ENCODE results near the gene SLC44A2.

Gene SLC44A2

DNA sequence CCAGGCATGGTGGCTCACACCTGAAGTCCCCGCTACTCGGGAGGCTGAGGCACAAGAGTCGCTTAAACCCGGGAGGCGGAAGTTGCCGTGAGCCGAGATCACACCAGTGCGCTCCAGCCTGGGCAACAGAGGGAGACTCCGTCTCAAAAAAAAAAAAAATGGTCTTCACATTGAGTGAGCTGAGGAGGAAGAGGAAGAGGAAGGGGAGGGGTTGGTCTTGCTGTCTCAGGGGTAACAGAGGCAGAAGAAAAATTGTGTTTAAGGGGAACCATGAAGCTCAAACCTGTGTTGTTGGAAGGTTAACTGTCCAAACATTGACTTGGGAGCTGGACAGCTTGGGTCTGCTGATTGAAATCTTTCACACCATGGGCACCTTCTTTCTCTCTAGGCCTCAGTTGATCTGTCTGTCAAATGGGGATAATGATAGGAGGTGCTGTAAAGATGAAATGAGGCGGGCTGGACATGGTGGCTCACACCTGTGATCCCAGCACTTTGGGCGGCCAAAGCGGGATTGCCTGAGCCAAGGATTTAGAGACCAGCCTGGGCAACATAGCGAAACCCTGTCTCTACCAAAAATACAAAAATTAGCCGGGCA lies 9.8 kb upstream of the SLC44A2 start:
- DNase-seq = no peak

DNA sequence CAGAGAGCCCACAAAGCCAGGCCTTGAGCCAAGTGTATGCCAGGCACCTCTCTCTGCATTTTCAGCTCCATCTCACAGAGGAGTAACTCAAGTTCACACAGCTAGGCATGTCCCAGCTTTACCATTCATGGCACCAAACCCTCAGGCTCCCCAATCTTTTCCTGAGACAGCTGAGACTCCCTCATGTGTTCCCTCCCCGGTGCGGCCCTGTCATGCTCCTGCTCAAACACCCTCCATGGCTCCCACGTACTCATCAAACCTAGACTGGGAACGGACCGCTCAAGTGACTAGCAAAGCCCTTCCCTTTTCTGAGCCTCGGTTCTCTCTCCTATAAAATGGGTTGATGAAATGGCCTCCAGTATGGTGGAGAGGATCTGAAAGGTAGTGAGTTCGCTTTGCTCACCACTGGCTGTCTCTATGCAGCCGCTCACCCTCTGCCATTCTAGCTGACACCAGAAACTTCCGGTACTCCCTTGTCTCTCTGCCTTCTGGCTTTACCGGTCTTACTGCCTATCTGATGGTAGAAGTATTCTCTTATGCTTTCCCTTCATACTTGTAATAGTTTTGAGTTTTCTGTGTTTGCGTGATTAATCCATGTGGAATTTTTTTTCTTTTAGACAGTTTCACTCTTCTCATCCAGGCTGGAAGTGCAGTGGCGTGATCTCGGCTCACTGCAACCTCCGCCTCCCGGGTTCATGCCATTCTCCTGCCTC lies 7.8 kb upstream of the SLC44A2 start:
- DNase-seq = no peak

DNA sequence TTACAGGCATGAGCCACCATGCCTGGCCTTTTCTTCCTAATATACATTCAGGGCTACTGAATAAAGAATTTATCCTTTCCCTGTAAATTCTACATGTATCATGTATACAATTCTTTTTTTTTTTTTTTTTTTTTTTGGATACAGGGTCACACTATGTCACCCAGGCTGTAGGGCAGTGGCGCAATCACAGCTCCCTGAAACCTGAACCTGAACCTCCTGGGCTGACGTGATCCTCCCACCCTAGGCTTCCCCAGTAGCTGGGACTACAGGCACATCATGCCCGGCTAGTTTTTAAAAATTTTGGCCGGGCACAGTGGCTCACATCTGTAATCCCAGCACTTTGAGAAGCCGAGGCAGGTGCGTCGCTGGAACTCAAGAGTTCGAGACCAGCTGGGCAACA lies 6.5 kb upstream of the SLC44A2 start:
- DNase-seq = no peak

DNA sequence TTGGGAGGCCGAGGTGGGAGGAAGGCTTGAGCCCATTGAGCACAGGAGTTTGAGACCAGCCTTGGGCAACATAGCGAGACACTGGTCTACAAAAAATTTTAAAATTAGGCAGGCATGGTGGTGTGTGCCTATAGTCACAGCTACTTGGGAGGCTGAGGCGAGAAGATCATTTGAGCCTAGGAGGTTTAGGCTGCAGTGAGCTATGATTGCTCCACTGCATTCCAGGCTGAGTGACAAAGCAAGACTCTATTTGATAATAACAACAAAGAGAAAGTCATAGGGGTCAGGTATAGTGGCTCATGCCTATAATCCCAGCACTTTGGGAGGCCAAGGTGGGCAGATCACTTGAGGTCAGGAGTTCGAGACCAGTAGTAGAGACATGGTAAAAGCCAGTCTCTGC lies 4.6 kb upstream of the SLC44A2 start:
- no peak for DNase-seq

DNA sequence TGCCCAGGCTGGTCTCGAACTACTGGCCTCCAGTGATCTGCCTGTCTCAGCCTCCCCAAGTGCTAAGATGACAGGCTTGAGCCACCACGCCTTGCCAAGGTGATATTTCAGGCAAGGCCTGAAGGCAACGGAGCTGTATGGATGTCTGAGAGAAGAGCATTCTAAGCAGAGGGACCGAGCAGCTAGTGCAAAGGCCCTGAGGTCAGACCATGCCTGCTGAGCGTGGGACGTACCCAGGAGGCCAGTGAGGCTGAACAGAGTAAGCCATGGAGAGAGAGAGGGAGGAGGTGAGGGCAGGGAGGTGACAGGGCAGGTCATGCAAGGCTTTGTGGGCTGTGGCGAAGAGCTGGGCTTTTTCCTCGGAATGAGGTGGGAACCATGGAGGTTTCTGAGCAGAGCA lies 3.4 kb upstream of the SLC44A2 start:
- DNase-seq = no peak

DNA sequence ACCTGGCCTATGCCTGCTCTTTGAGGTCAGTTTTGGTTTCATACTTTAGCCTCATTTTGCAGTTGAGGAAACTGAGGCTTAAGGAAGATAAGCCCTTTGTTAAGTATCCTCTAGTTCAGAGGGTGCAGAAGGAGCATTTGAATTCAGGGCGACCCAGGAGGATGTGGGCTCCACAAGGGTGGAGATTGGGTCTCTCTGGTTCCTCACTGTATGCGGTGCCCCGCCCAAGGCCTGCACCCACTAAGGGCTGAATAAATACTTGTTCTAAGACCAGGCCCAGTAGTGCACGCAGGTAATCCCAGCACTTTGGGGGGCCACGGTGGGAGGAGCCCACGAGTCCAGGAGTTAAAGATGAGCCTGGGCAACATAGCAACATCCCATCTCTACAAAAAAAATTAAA lies 768 bp upstream of the SLC44A2 start:
- no peak for DNase-seq

DNA sequence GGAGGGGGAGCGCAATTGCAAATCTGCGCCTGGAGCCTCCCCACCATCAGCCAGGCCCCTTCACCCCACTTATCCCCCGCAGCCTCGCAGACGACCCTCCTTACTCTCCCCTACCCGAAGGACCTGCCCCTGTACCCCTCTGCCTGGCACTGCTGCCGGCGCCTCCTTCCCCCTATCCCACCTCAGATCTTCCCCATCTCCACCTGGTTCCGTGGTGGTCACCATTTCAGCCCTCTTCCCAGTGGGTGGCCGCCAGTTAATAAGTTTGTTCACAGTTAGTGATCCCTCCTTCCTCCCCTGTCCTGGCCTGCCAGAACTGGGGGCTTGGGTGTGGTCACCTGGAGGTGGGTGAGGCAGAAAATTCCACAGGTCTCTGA lies 397 bp downstream of the SLC44A2 start:
- peak in 1 of 56 donors; percentile 6 for DNase-seq

DNA sequence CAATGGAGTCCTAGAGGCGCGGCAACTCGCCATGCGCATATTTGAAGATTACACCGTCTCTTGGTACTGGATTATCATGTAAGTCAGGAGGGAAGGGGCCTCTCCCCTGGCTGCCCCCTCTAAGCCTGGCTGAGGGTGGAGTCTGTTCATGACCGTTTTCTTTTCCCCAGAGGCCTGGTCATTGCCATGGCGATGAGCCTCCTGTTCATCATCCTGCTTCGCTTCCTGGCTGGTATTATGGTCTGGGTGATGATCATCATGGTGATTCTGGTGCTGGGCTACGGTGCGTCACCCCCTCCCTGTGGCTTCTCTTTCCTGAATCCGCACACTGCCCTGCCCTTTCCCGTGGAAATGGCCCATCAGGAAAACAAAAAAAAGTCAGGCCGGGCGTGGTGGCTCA lies 6.5 kb downstream of the SLC44A2 start:
- no peak for DNase-seq

DNA sequence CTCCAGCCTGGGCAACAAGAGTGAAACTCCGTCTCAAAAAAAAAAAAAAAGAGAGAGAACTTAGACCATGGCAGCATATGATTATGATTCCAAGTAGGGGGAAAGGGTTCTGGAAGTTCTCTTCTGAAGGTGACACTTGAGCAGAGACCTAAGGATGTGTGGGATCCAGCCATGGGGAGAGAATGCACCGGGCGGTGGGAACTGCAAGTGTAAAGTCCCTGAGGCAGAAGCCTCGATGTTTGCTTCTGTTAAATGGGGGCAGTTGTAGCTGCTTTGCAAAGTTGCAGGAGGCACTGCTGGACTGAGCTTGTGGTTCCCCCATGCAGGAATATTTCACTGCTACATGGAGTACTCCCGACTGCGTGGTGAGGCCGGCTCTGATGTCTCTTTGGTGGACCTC lies 9.1 kb downstream of the SLC44A2 start:
- no peak for DNase-seq

DNA sequence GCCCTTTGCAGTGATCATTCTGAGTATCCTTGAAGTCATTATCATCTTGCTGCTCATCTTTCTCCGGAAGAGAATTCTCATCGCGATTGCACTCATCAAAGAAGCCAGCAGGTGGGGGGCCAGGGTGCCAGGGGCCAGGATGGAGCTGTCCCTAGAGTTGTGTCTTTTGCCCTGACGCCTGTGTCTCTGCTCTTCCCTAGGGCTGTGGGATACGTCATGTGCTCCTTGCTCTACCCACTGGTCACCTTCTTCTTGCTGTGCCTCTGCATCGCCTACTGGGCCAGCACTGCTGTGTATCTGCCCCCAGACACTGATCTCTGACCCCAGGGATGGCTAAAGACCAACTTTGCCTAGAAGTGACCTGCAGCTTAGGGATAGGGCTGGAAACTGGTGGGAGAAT lies 9.6 kb downstream of the SLC44A2 start:
- DNase-seq = no peak

DNA sequence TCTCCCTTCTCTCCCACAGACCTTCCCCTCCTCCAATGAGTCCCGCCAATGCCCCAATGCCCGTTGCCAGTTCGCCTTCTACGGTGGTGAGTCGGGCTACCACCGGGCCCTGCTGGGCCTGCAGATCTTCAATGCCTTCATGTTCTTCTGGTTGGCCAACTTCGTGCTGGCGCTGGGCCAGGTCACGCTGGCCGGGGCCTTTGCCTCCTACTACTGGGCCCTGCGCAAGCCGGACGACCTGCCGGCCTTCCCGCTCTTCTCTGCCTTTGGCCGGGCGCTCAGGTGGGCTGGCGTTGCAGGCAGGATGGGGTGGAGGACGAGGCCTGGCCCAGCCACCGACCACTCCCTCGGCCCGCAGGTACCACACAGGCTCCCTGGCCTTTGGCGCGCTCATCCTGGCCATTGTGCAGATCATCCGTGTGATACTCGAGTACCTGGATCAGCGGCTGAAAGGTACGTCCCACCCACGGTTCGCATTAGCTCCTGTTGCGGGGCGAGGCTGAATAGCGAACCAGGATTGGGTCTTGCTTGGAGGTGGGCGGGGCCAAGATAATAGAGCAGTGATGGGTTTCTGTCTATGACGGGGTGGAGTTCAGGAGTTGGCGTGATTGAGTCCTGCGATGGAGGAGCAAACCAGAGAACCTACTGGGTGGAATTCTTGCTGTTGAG lies 11.1 kb downstream of the SLC44A2 start:
- peak in 8 of 56 donors; percentile 5 to 22 (median 10) for DNase-seq

DNA sequence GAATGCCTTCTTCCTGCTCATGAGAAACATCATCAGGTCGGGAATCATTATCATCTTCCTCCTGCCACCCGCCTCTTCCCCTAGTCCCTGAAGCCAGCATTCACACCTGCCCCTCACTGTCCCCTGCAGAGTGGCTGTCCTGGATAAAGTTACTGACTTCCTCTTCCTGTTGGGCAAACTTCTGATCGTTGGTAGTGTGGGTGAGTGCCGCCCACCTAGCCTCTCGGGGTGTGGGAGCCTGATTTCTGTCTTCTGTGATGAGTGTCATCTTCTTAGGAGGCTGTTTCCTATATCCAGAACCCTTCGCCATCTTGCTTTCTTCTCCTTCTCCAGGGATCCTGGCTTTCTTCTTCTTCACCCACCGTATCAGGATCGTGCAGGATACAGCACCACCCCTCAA lies 12.5 kb downstream of the SLC44A2 start:
- DNase-seq = no peak

DNA sequence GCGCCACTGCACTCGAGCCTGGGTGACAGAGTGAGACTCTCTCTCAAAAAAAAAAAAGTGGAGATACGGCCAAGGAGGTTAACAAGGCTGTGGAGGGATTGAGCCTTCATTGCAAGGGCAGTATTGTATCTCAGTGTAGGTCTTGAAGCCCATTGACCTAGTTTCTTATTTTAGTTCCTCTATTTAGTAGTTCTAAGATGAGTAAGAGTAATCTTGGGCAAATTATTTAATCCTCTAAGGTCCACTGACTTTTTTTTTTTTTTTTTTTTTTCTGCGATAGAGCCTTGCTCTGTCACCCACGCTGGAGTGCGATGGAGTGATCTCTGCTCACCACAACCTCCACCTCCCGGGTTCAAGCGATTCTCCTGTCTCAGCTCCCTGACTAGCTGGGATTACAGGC lies 14.5 kb downstream of the SLC44A2 start:
- DNase-seq = no peak

DNA sequence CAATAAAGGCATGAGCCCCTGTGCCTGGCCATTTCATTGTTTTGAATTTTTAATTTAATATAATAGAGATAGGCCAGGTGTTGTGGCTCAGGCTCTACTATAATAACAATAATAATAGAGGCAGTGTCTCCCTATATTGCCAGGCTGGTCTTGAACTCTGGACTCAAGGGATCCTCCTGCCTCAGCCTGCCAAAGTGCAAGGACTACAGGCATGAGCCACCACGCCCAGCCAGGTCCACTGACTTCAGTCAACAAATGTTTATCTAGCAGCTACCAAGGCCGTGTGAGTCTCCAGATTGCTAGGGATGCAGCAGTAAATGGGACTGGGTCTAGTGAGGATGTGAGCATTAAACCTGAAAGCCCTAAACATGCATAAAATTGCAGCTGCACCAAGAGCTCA lies 15.0 kb downstream of the SLC44A2 start:
- no peak for DNase-seq

DNA sequence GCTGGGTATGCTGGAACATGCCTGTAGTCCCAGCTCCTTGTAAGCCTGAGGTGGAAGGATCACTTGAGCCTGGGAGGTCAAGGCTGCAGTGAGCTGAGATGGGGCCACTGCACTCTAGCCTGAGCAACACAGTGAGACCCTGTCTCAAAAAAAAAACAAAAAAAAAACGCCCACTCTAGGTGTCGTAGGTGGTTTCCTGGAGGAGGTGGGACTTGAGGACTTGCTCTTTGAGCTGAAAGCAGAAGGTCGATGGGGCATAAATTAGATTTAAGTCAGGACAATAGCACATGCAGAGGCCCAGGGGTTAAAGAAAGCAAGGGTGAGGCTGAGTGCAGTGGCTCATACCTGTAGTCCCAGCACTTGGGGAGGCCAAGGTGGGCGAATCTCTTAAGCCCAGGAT lies 15.9 kb downstream of the SLC44A2 start:
- DNase-seq = no peak

DNA sequence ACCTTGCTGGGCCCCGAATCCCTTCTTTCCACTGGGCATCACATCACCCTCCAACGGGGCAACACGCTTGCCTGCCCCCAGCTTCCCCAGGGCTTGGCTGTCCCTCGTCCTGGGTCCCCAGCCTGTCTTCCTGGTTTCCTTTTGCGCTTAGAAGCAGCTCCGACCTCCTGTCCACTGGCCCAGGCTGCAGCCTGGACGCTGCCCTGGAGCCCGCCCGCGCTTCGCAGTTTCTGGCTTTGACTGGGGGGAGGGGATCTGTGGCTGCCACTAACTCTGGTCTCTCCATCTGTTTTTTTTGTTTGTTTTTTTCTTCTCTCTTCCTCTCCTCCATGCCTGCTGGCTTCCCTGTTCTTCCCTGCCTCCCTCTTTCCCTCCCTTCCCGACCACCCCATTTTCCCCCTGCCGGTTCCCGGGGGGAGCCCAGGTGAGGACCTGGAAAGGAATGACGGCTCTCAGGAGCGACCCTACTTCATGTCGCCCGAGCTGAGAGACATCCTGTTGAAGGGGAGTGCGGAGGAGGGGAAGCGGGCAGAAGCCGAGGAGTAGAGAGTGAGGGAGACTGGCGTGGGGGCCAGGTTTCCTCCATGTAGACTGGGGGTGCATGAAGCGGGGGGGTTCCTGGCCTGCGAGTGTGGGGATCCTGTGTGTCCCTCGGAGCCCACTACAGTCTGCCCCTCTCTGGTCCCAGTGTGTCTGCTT lies 17.3 kb downstream of the SLC44A2 start:
- peak in 11 of 56 donors; percentile 4 to 41 (median 14) for DNase-seq

DNA sequence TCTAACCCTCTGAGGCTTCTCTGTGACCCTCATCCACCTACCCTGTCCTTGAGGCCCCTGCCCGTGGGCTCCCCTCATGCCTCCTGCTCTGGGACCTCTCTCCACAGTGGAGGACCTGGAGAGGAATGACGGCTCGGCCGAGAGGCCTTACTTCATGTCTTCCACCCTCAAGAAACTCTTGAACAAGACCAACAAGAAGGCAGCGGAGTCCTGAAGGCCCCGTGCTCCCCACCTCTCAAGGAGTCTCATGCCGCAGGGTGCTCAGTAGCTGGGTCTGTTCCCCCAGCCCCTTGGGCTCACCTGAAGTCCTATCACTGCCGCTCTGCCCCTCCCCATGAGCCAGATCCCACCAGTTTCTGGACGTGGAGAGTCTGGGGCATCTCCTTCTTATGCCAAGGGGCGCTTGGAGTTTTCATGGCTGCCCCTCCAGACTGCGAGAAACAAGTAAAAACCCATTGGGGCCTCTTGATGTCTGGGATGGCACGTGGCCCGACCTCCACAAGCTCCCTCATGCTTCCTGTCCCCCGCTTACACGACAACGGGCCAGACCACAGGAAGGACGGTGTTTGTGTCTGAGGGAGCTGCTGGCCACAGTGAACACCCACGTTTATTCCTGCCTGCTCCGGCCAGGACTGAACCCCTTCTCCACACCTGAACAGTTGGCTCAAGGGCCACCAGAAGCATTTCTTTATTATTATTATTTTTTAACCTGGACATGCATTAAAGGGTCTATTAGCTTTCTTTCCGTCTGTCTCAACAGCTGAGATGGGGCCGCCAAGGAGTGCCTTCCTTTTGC lies 18.0 kb downstream of the SLC44A2 start:
- DNase-seq = peak in 2 of 56 donors; percentile 6 to 26

DNA sequence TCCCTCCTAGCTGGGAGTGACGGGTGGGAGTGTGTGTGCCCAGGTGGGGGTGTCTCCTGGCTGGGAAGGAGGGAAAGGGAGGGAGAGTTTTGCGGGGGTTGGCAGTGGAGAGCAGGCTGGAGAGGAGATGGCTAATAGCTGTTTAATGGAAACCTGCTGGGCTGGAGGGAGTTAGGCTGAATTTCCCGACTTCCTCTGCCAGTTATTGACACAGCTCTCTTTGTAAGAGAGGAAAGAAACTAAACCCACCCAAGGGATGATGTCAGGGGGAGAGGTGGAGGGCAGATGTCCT lies 18.6 kb downstream of the SLC44A2 start:
- DNase-seq = peak in 4 of 56 donors; percentile 3 to 40 (median 21)

DNA sequence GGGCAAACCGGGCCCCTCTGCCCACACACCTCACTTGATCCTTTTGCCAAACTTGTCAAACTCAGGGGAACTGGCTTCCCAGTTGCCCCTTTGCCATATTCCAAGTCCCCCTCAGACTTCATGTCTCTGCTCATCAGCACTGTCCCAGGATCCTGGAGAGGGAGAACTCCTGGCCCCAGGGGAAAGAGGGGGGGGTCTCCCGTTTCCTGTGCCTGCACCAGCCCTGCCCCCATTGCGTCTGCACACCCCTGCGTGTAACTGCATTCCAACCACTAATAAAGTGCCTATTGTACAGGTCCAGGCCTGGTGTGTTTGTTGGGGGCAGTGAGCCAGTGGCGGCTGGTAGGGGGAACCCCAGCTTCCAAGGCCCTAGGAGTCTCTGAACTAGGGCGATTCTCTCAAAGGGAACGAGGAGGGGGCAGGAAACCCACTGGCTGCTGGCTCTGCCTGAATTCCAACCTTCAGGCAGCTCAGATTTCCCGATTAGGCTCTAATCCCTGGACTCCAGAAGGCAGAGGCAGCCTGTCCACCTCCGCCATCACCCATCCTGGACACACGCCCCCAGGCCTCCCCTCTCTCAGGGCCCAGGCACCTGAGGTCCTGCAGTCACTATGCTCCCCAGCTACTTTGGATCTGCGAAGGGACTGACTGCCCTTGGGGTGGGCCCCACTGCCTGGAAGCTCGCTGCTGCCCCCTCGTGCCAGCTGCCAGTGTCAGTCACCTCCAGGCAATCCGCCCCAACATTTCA lies 19.1 kb downstream of the SLC44A2 start:
- peak in 54 of 56 donors; percentile 7 to 88 (median 66) for DNase-seq

DNA sequence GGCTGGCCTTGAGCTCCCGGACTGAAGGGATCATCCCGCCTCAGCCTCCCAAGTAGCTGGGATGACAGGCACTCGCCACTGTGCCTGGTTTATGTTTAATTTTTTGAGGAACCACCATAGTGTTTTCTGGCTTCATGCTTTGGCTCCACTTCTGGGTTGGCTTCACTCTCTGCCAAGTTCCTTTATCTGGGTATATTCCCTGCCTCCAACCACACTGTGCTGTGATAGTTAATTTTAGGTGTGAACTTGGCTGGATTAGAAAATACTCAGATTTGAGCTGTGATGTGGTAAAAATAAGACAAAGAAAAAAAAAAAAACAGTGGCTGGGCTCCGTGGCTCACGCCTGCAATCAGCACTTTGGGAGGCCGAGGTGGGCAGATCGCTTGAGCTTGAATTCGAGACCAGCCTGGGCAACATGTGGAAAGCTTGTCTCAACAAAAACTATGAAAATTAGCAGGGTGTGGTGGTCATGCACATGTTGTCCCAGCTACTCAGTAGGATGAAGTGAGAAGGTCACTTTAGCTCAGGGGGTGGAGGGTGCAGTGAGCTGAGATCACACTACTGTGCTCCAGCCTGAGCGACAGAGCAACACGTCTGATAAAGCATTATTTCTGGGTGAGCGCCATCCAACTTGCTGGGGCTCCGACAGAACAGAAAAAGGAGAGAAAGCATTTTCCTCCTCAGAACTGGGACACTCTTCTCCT lies 21.3 kb downstream of the SLC44A2 start:
- DNase-seq = peak in 4 of 56 donors; percentile 9 to 53 (median 14)
